NCI-H526 treated with DMSO at 0.1 percent for 48 hours (cell line): ENCODE results near the gene KLF9.

Experiments
- DNase-seq: peaks from one replicate; lab custom pipeline; 2025; lab: John Stamatoyannopoulos, UW

The KLF9 gene

DNA sequence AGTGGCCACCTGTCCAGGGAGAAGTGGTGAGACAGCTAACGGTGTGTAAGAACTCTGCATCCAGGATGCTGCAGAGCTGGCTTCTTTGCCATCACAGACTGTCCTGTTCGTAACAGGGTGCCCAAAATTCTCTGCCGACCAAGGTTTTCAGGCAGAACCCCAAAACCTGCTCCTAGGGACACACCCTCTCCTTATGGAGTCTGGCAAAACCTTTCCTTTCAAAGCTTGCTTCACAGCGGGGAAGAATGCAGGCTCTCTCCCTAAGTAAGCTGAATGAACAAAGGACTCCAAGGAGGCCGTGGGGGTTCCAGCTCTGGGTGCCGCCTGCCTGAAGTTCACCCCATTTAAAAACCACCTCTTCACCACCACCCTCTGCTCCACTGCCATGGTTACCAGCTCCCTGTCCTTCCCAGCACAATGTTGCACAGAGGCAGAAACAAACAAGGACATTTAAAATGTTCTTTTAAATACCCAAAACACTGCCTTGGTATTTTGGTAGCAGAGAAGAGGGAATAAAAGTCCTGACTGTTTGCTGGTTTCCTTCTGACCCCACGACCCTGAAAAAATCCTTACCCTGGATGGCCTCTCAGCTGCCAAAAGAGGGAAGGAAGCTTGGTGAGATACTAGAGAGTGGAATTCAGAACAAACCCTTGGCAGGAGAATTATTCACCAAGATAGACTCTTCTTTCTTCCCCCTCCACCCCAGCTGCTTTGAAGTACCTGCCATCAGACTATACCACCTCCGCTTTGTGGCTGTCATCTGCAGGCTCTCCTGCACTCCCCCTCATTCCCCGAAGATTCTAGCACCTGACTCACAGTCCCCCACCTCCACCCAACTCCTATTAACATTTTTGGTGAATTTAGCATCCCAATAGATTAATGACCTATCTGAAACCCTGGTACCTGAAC lies 7.1 kb upstream of the KLF9 start:
- DNase-seq: no peak

DNA sequence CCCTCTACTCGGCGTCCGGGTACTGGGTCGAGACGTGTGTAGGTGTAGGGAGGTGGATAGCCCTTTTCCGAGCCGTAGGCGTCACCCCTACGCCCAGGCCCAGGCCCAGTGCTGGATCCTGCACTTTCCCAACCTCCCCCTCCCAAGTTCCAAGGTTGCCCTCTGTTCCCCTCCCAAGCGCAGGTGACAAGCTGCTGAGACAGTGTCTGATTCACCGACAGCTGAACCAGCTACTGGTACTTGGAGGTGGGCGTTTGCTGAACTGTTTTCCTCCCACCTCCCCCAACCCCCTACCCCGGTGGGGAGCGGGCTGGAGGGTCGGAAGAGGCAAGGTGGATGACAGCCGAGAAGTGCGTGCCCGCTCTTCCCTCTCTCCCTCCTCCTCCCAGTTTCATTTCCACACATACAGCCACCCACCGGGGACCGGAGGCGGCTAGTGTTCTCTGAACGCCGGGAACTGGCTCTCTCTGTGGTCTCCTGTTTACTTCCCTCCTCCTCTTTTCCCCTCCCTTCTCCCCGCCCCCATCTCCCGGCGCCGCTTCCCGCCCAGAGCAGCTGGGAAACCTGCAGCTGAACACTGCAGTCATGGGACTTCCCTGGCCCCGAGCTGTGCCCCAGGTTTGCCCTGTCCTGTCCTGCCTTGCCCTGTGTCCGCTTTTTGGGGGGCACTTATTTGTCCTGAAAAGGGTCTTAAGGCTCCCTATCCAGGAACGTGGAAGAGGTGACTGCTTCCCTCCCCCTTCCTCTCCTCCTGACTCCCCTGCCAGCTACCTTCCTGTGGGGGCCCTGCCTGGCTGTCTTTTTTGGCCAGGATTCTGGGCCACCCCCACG lies 6.2 kb upstream of the KLF9 start:
- DNase-seq: peak; percentile 60

DNA sequence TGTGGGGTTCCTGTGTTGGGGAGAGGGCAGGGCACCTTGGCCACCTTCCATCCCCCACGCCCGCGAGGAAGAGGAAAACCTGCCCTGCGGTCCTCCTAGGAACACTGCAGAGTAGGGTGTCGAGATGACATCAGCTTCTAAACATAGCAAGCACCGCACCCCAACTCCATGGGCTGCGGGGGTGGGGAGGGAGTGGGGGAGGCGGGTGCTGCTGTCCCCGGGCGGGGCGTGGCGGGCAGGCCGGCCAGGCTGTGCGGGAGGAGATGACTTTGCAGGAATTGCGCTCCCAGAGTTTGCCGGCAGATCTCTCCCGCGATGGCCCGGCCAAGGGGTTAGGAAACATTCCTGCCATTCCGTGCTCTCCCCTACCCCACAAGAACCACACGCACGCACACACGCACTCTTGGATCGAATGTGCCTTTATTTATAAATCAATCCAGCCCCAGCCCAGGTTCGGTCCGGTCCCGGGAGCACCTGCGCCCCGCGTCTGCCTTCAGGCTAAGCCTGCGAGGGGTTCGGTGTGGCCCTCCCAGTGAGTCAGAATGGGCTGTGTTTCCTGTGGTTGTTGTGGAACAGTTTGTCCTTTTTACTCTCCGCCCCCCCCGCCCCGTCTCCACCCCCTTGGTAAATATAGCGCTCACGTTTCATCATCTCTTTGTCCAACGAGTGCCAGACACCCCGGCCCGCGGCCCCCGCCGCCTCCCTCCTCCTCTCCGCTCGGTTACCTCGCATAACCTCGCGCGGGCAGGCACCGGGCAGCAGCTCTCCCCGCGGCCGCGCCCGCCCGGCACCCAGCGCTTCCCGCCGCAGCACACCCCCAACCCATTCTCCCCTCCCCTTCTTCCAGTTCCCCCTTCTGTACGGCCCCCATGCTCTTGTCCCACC lies 5.3 kb upstream of the KLF9 start:
- DNase-seq: peak; percentile 74

DNA sequence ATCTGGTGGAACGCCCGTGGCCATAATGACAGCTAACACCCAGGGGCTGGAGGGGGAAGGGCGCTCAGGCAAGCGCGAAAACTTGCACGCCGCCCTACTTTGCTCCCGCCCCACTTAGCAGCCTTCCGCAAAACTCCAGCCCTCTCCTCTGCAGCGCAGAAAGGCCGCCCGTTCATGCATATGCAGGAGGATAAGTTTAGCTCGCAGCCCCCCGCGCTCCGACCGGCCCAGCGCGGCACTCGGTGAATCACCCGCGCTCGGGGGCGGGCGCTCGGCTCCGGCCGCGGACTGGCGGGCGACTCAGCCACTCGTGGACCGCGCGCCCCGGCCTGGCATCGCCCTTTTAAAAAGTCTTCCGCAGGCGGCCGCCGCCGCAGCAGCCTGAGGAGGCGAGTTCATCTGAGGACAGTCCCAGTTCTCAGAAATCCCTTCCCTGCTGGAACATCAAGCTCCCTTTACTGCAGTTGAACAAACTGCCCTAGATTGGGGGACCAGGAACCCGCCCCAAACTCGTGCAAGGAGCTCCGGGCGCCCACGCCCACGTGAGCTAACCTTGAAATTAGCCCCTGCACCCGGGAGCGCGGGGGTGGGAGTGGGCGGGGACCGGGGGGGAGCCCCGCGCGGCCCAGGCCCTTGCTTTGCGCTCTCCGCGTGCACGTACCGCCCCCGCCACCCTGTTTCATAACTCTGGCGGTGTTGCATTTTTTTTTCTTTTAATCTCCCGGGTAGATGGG lies 4.5 kb upstream of the KLF9 start:
- DNase-seq: peak; percentile 84

DNA sequence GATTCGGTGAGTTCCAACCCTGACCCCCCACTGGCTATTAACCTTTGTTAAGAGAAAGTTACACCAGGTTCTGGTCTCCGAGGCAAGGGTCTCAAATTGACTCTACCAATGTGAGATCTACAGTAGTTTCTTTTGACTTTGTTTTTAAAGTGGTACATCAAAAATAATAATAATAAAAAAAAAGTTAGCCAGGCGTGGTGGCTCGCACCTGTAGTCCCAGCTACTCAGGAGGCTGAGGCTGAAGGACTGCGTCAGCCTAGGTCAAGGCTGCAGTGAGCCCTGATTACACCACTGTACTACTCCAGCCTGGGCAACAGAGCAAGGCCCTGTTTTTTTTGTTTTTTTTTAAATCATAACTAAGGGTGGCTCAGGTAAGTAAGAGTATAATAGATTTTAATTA lies 1.0 kb upstream of the KLF9 start:
- no peak for DNase-seq

DNA sequence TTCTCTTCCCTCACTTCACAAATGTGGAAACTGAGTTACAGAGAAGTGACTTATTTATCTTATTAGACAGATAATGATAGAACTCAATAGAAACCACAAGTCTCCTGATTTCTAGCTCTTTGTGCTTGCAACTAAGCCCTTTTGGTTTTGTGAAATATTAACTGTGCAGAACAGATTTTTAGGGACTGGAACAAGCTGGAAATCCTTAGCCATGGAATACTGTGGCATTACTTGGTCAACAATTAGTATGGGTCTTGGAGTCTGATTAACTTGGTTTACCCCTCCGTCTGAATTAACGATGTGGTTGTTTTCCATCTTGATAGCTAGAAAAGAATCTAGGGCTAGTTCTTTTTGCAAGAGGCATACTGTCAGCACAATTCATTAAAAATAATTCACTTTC lies 584 bp upstream of the KLF9 start:
- no peak for DNase-seq

DNA sequence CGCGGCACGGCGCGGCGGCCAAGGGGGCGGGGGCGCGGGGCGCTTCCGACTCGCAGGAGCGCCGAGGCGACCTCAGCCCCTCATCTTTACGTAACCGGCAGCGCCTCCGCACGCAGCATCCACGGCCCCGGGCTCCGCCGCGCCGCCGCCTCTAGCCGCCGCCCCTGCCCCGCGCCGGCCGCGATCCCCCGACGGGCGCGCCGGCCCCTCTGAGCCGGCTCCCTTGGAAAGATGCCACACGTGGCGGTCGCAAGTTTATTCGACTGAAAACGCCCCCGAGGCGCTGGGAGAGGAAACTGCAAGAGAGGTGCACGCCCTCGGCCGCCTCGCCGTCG lies 1.0 kb downstream of the KLF9 start:
- no peak for DNase-seq

DNA sequence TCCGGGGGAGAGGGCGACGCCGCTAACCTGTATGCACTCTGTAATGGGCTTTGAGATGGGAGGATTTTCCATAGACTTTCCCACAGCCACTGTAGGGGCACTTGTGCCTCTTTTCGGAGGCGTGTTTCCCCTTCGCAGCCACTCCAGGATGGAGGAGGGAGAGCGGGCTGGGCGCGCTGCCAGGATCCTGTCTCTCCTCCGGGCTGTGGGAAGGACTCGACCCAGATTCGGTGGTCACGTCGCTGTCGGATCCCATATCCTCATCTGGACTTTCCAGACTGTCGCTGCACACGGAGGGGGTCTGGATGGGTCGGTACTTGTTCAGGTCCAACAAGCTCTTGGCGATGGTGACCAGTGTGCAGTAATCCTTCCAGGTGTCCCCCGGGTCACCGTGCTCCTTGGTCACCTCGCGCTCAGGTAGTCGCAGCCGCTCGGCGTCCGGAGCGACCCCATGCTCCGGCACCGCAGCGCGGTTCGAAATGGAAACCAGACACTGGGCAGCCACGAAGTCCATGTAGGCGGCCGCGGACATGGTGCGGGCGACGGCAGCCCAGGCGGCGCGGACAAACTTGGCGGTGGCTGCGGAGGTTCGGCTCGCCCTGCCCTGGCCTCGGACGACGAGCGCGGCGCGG lies 1.5 kb downstream of the KLF9 start:
- peak; percentile 15 for DNase-seq

DNA sequence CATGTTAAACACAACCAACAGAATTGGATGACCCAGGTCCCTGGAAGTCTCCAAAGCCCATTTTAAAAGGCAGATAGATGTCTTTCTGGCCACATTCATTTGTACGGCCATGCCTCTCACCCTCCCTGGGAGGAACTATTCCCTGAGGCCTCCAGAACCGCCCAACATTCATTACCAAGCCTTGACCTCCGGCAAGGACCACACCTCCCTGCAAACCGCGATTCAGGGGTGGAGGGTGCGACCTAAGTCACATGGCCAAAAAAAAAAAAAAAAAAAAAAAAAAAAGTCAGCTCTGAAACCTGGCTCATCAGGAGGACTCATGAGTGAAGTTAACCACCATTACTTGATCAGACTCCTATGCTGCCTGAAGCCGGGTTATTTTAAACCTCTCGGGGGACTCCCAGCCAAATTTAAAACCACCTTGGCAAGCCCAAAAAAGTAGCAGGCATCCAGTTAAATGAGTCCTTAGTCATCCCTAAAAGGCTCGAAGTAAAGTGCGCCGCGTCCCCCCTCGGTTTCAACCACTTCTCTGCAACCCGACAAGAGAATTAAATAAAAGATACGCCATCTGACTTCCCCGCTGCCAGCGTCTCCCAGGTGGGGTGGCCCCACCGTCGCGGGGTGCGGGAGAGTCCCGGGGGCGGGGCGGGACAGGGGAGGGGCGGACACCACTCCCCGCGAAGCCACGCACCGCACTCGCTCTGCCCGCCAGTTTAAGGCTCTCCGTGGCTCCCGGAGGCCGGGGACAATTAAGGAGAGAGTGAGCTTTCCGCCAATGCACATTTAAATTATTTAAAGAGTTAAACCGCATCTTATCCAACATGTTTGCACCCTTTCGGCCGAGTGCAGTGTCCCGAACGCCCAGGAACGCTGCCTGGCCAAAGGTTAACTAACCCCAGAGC lies 2.3 kb downstream of the KLF9 start:
- DNase-seq: peak; percentile 43

DNA sequence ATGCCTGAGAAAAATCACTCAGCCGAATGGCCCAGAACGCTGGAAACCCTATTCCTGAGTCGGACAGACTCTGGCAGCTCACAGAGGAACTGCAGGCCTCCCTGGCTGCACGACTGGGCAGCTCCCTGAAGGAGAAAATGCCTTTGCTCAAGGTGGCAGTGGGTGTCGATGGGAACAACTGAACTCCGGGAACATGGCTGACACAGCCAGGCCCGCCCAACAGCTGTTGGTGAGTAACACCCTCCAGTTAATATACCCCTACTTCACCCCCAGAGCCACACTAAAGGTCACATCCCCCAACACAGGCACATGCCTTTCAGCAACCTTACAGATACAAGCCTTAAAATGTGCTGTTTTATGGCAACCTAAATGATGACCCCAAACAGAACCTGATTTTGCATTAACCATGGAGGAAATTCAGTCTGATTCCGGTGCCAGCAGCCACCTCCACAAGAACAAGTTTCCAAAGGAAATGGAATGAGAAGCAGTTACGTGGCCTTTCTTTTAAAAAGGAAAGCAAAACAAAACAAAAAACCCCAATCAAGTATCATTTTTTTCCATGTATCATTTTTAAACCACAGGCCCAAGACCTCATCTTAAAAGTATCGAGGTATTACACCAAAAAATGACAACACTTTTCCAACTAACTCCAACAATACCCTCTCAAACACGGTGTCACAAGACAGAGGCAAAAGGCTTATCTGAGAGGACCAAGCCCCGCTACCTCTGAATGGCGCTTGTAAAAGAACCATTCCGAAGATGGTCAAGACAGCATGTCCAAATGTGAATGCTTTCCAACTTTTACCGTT lies 3.1 kb downstream of the KLF9 start:
- DNase-seq: no peak

DNA sequence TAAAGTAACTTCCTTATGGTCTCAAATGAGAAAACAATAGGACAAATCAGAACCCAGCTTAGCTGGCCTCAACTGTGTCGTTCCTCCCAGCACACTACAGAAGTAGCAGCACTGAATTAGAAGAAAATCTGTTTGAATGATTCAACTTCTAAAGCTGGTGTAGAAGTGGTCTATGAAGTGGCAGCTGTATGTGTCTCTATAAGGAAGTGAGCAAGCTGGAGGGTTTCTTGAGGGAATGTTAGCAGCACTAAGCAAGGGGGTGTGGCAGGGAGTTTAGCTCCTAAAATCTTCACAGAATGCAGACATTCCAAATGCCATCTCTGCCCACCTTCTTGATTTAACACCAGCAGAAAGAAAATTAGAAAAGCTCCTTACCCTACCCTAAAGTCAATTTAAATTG lies 4.1 kb downstream of the KLF9 start:
- no peak for DNase-seq

DNA sequence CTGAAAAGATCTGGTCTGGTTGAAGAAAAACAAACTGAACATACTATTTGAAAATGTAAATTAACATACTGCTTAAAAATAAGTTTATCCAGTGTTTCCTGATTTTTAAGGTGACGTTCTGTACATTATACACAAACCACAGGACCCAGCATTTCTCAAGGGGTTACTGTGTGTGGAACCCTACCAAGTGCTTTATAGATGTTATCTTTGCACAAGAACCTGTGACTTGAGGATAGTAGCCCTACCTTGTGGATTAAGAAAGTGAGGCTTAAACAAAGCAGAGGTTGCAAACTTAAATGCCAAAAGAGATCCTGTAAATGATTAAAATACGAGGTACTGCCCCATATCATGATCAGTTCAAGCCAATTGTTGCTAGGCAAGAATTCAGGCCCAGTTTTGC lies 4.7 kb downstream of the KLF9 start:
- no peak for DNase-seq

DNA sequence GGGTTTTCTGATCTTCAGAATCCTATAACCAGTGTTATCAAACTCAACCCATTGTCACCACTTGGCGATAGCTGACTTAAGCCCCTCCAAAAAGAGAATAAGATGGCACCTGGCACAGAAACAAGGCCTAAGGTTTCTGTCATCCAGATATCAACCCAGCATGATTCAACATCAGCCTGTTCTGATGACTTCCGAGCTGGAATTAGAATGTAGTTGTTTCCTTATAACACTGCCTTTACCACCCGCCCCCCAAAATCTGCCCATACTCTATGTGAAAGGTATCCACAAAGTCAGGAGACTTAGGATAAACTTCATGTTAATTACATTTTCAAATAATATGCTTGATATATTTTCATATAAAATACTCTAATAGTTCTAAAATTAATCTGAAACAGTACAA lies 5.2 kb downstream of the KLF9 start:
- no peak for DNase-seq

DNA sequence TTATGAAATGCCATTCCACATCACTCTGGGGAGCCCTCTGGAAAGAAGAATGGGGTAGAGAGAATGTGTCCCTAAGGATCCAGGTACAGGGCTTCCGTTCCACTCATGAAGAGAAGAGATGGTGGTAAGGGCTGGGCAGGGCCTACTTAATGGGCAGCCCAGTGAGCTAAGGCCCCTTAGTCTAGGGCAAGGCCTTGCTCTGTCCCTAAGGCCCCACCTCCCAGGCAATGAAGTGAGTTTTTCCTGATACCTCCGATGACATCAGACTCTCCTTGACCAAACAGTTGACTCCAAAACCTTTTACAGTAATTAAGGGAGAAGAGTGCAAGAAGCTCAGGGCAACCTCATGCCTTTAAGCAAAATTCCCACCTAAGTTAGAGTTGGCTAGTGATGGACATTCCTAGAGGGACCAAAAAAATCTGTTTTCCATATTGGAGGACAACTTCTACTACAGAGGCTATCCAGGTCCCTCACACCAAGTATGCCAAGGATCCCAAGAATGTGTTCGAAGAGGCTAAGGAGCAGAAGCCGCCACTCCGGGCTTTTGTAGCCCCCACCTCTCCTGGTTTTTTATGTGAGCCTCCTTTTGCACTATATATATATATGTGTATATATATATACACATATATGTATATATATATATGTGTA lies 5.9 kb downstream of the KLF9 start:
- DNase-seq: no peak

DNA sequence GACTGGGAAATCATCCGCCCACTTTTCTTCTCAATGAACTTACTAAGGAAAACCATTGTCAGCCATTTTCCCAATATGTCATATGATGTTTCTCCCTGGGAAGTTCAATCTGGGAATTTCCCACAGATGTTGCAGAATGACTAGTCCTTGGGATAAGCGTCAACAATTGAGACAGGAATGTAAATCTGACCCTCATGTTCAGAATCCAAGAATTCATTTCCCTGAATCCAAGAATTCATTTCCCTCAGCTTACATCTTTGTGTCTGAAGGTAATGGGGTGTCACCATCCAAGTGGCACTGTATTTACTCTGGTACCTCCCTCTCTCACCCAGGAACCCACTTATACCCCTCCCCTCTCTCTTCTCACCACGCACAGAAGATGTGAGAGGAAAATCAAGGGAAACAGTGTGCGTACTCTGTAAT lies 7.4 kb downstream of the KLF9 start:
- no peak for DNase-seq

DNA sequence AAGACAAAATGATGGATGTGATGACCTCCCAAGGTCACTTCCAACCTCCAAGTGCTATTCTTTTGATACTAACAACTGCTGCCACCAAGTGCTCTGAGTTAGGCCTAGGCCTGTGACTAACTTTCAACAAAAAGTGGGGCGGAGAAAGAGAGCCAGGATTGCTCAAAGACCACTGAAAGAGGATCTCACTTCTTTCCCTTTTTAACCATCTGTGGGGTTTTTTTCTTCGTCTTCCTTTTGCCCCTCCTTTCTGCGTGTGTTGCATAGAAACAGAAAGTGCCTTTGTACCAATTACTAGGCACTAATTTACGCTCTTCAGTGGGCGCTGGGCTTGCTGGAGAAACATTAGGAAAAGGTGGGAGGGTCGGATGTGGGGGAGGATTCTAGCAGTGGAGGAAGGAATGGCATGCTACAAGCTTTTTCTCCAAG lies 8.0 kb downstream of the KLF9 start:
- DNase-seq: no peak

DNA sequence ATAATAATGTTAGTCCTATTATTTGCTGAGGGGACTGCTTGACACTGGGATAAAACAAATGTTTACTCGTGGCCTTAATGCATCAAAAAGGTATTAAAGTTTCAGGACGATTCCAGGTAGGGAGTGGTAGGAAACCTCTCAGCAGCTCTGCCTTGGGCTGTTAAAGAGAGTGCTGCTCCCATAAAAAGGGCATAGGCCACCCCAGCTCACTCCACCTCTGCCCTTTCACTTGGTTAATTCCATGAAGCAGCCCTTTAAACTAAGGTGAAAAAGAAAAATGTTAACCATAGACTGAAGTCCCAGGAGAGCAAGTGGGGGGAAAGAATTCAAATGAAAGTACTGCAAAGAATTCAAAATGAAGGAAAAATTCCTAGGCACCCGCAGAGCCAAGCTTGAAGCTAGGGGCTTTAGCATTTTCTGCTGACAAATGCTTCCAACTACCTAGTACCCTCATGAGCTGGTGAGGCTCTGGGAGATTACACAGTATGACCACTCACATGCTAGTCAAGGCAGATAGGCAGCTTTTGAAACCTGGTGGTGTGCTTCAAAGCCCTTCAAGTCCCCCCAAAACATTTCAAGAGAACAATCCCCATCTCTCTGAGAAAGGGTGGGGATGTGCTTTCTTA lies 8.5 kb downstream of the KLF9 start:
- no peak for DNase-seq

DNA sequence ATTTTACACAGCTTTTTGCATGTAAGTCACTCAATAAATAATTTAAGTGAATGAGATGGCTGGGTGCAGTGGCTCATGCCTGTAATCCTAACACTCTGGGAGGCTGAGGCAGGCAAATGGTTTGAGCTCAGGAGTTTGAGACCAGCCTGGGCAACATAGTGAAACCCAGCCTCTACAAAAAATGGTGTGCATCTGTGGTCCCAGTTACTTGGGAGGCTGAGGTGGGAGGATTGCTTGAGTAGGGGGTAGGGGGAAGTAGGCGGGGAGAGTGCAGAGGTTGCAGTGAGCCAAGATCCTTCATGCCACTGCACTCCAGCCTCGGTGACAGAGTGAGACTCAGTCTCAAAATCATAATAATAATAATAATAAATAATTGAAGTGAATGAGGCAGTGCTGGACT lies 10.2 kb downstream of the KLF9 start:
- no peak for DNase-seq
